ENCODE results near the gene ADD2.
"Not testable (repeated sequence)": the region's sequence is repeated elsewhere in the genome, so short reads cannot be mapped to it uniquely, and the experiment has no call there.

The ADD2 gene

GRCh38 chr2:70767699-70768589 lies at the start of gene ADD2:
TSS of gene ADD2 (minus strand) at chr2:70768200. CDS start at chr2:70706408, 61,792 bp downstream.
- peak; percentile 56 for DNase-seq

GRCh38 chr2:70817284-70817954 lies 49.4 kb upstream of the ADD2 start:
- no peak for DNase-seq

GRCh38 chr2:70816726-70817125 lies 48.7 kb upstream of the ADD2 start:
- DNase-seq = no peak

- DNase-seq = no peak
Measured at GRCh38 chr2:70808983-70809958, 41.3 kb upstream of the ADD2 start.

- no peak for DNase-seq
Measured at GRCh38 chr2:70807828-70808118, 39.8 kb upstream of the ADD2 start.

- DNase-seq = no peak
Measured at GRCh38 chr2:70807102-70807827, 39.3 kb upstream of the ADD2 start.

GRCh38 chr2:70806620-70807019 lies 38.6 kb upstream of the ADD2 start:
- no peak for DNase-seq

- DNase-seq = no peak
Measured at GRCh38 chr2:70806013-70806412, 38.0 kb upstream of the ADD2 start.

- no peak for DNase-seq
Measured at GRCh38 chr2:70801607-70802263, 33.7 kb upstream of the ADD2 start.

GRCh38 chr2:70799706-70800105 lies 31.7 kb upstream of the ADD2 start:
- DNase-seq = no peak

GRCh38 chr2:70797996-70798395 lies 30.0 kb upstream of the ADD2 start:
- not testable (repeated sequence) for DNase-seq

- no peak for DNase-seq
Measured at GRCh38 chr2:70797506-70797905, 29.5 kb upstream of the ADD2 start.

GRCh38 chr2:70796262-70796661 lies 28.3 kb upstream of the ADD2 start:
- no peak for DNase-seq

- DNase-seq = no peak
Measured at GRCh38 chr2:70795164-70795995, 27.4 kb upstream of the ADD2 start.

- DNase-seq = no peak
Measured at GRCh38 chr2:70793450-70793849, 25.4 kb upstream of the ADD2 start.

GRCh38 chr2:70790136-70790828 lies 22.3 kb upstream of the ADD2 start, which contains the start of gene FIGLA:
TSS of gene FIGLA (minus strand) at chr2:70790643. CDS start at chr2:70790638, 5 bp downstream.
- DNase-seq = peak; percentile 9

- peak; percentile 77 for DNase-seq
Measured at GRCh38 chr2:70789304-70790135, 21.5 kb upstream of the ADD2 start.

- DNase-seq = peak; percentile 64
Measured at GRCh38 chr2:70785137-70785911, 17.3 kb upstream of the ADD2 start.
